Spleen (tissue), 11 donors: ENCODE results near the gene IGFBP7. TPM values are rescaled to one million over a fixed set of nuclear protein-coding genes. Genes with fewer than 3 reads are reported as not detected.

Source experiments
- DNase-seq: peaks from one replicate; pipeline ENCODE4 v3.0.0-alpha.2; 2020
- H3K27ac ChIP-seq, 8 donors: fragments of 200-600 bp; sonication (generic) in 7 of 8; 1 replicate in 4 of 8; 2 replicates in 4 of 8; pipeline versions ENCODE4 v1.5.0 to v1.8.0; 2016 to 2021; ENCODE audit warnings: inconsistent platforms in 4 of 8, mild to moderate bottlenecking in 4 of 8, moderate library complexity in 1 of 8
- H3K27me3 ChIP-seq, 7 donors: fragments of 200-600 bp; sonication (generic) in 6 of 7; replicated peaks in 1 of 7; 1 replicate in 4 of 7; 2 replicates in 3 of 7; pipeline versions ENCODE4 v1.5.0 to v1.8.0; 2016 to 2021; ENCODE audit warnings: inconsistent platforms in 3 of 7, mild to moderate bottlenecking in 1 of 7
- H3K36me3 ChIP-seq, 6 donors: fragments of 200-600 bp; sonication (generic) in 5 of 6; 1 replicate in 4 of 6; 2 replicates in 2 of 6; pipeline versions ENCODE4 v1.5.0 to v1.8.0; 2016 to 2021; ENCODE audit warnings: inconsistent platforms in 2 of 6
- H3K4me1 ChIP-seq, 6 donors: fragments of 200-600 bp; sonication (generic) in 5 of 6; 1 replicate in 3 of 6; 2 replicates in 3 of 6; pipeline versions ENCODE4 v1.5.0 to v1.8.0; 2016 to 2021; ENCODE audit warnings: inconsistent platforms in 3 of 6
- H3K4me3 ChIP-seq, 8 donors: fragments of 200-600 bp; sonication (generic) in 7 of 8; 1 replicate in 4 of 8; 2 replicates in 4 of 8; pipeline versions ENCODE4 v1.5.0 to v1.8.0; 2016 to 2021; ENCODE audit warnings: inconsistent platforms in 4 of 8, mild to moderate bottlenecking in 4 of 8, moderate library complexity in 2 of 8
- H3K9me3 ChIP-seq, 8 donors: fragments of 200-600 bp; sonication (generic) in 7 of 8; 1 replicate in 4 of 8; 2 replicates in 4 of 8; pipeline versions ENCODE4 v1.5.0 to v1.8.0; 2016 to 2021; ENCODE audit warnings: inconsistent platforms in 4 of 8
- POLR2A ChIP-seq, 3 donors: fragments of 450-650 bp; IDR thresholded peaks; one replicate each; pipeline ENCODE4 v1.5.1; 2017; ENCODE audit warnings: antibody characterized with exemption in 3 of 3, mild to moderate bottlenecking in 1 of 3
- POLR2AphosphoS5 ChIP-seq, 3 donors: sonication (generic); formaldehyde crosslinking; IDR thresholded peaks; one replicate each; pipeline ENCODE4 v1.5.1; 2017; ENCODE audit warnings: antibody characterized with exemption in 3 of 3
- WGBS, 5 donors: extraction: QIAGEN DNeasy Blood & Tissue Kit in 3 of 5; methylation state at CpG; one replicate each; pipeline versions ENCODE4 v1.1.5 to v1.1.7; 2013 to 2018; 5-methylcytosine and 5-hydroxymethylcytosine counted together
- intact Hi-C: fragments of 100-400 bp; cut with DNase I; formaldehyde crosslinking; loops from one replicate; pipeline ENCODE4 v1.15.0; 2023; ENCODE audit warnings: low total_unique reads
- polyA plus RNA-seq, 3 donors: library from polyadenylated mRNA; stranded (reverse); fragments of 200-250 nt; gene quantifications; one replicate each; pipeline ENCODE4 v1.2.1, GENCODE V29; 2013
- small RNA-seq, 4 donors: library from RNA; depleted of rRNA; stranded (forward); fragments of <200 nt; gene quantifications; one replicate each; pipeline ENCODE3, GENCODE V24; 2016
- total RNA-seq, 7 donors: library from RNA; depleted of rRNA in 3 of 7; stranded (reverse); fragments of >200 nt in 3 of 7; fragmentation: NEBNext Ultra II Directional in 4 of 7; extraction: Animal tissue kit (Norgen Biotek cat#: 25700) in 4 of 7; gene quantifications; one replicate each; pipeline versions ENCODE4 v1.1.0 to v1.2.1, GENCODE V29; 2016 to 2021
- TF ChIP-seq, protein P1 (sequence below), 11 experiments: fragments of 200-600 bp in 7 of 11; fragments of 450-650 bp in 4 of 11; sonication (generic) in 4 of 11; IDR thresholded peaks in 8 of 11; conservative IDR thresholded peaks in 3 of 11; 1 replicate in 7 of 11; 2 replicates in 4 of 11; pipeline versions ENCODE4 v1.4.0 to v1.8.0; 2016 to 2021; ENCODE audit warnings: antibody characterized with exemption in 11 of 11, inconsistent platforms in 4 of 11, mild to moderate bottlenecking in 1 of 11
- donor health status: healthy with polysubstance abuse.
- donor health status: DM: no; HTN: no; CAD: no; lungs with moderate emphysema.
- donor health status: DM: no; HTN: no; CAD: no.
- donor health status: Bipolar disorder and iron deficiency.
- donor health status: healthy.
- donor health status: DM: no; HTN: no; CAD: no.
- donor health status: DM: yes; HTN: yes; CAD: no.

The IGFBP7 gene
- total and polyA plus RNA-seq, 10 donors, result 127 to 947 (median 578) TPM

DNA sequence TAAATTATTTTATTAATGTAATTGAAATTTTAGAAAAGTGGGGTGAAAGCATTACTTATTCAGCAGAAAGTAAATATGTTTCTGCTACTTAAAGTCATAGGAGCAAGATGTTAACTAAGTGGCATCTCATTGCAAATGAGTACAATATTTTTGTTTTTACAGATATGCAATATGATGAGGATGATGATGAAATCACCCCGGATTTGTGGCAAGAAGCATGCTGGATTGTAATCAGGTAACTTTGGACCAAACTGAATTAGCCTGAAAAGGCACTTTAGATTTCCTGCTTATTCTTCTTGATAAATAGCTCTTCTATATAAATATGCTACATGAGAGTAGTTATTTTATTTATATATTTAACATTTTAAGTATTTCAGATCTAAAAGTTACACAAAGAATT is 124.0 kb downstream of the IGFBP7 start:
- Histone ChIP-seq H3K27me3 (no peaks in the 10 kb centered on the region), H3K4me3 (no peak overlapping the region), H3K27ac (no peak overlapping the region), H3K9me3 (no peaks in the 10 kb centered on the region), H3K36me3 (peaks cover 0 to 76% (median 59%) of the 10 kb centered on the region in 6 donors), H3K4me1 (peaks cover 16 to 83% (median 50%) of the 10 kb centered on the region in 6 donors)
- no peak for DNase-seq
- 60 to 90% (median 83%) methylated on average over 1 of the region's 1 CpG for WGBS, 5 donors
- intact Hi-C loops, result no loop called here
- TF ChIP-seq, protein P1, sequence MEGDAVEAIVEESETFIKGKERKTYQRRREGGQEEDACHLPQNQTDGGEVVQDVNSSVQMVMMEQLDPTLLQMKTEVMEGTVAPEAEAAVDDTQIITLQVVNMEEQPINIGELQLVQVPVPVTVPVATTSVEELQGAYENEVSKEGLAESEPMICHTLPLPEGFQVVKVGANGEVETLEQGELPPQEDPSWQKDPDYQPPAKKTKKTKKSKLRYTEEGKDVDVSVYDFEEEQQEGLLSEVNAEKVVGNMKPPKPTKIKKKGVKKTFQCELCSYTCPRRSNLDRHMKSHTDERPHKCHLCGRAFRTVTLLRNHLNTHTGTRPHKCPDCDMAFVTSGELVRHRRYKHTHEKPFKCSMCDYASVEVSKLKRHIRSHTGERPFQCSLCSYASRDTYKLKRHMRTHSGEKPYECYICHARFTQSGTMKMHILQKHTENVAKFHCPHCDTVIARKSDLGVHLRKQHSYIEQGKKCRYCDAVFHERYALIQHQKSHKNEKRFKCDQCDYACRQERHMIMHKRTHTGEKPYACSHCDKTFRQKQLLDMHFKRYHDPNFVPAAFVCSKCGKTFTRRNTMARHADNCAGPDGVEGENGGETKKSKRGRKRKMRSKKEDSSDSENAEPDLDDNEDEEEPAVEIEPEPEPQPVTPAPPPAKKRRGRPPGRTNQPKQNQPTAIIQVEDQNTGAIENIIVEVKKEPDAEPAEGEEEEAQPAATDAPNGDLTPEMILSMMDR (IDR thresholded peaks at IDR 0.05 in 8 of 11, conservative IDR thresholded peaks at IDR 0.05 in 3 of 11), result no peak
- TF ChIP-seq POLR2A (IDR thresholded peaks at IDR 0.05) (no peak), POLR2AphosphoS5 (IDR thresholded peaks at IDR 0.05) (no peak)

DNA sequence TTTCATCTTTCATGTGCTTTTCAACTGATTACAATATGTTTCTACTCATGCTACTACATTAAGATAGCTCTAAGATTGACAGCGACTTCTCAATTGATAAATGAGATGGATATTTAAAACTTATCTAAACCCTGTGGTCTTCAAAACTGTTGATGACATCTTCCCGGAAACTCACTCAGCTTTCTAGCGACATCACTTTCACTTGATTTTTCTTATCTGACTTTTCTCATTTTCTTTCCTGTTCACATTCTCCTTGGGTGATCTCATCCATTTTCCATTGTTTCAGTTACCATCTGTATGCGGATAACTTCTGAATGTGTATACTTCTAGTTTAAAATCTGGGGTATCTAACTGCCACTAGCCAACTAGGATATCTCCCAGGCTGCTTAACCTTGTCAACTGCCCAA is 128.4 kb downstream of the IGFBP7 start:
- intact Hi-C loops, result no loop called here
- WGBS, 5 donors, result 64 to 76% (median 69%) methylated on average over 4 of the region's 4 CpGs
- Histone ChIP-seq H3K27ac (peak overlapping the region in 5 of 8 donors; percentile 23 to 54 (median 36)), H3K4me3 (peak overlapping the region in 1 of 8 donors; percentile 27), H3K27me3 (no peaks in the 10 kb centered on the region), H3K4me1 (peaks cover 30 to 84% (median 59%) of the 10 kb centered on the region in 6 donors), H3K36me3 (peaks cover 0 to 39% (median 20%) of the 10 kb centered on the region in 6 donors), H3K9me3 (no peaks in the 10 kb centered on the region)
- TF ChIP-seq, protein P1 (IDR thresholded peaks at IDR 0.05 in 8 of 11, conservative IDR thresholded peaks at IDR 0.05 in 3 of 11), result no peak
- TF ChIP-seq POLR2A (IDR thresholded peaks at IDR 0.05) (no peak), POLR2AphosphoS5 (IDR thresholded peaks at IDR 0.05) (no peak)
- DNase-seq, result no peak

Small RNA genes within 50 kb of the gene (small RNA-seq; reads per million reads assigned to genes)
- 0 reads per million in 4 donors for gene RNU6-998P

Other genes with a start within 250 kb of the IGFBP7 start
- gene REST, start 202.5 kb downstream of the IGFBP7 start, total RNA-seq, result 10 to 100 TPM; 34.2 to 45.4 (median 40.8) TPM
- gene REST, start 202.5 kb downstream of the IGFBP7 start, polyA plus RNA-seq, result 1 to 10 TPM; 3.6 to 6.0 (median 5.3) TPM
- 10 to 100 TPM; 12.2 to 21.4 (median 15.8) TPM for gene NOA1, start 132.8 kb downstream of the IGFBP7 start, total RNA-seq
- gene NOA1, start 132.8 kb downstream of the IGFBP7 start, polyA plus RNA-seq, result 10 to 100 TPM in 1 of 3 donors, 1 to 10 TPM in 2; 7.4 to 11.4 (median 8.6) TPM
- 100 to 1,000 TPM in 2 of 7 donors, 10 to 100 TPM in 5; 78.4 to 119 (median 96.6) TPM for gene POLR2B, start 131.5 kb downstream of the IGFBP7 start, total RNA-seq
- 10 to 100 TPM; 27.4 to 37.9 (median 36.1) TPM for gene POLR2B, start 131.5 kb downstream of the IGFBP7 start, polyA plus RNA-seq